ENCODE data around the gene SLC6A9.

SLC6A9 gene

DNA sequence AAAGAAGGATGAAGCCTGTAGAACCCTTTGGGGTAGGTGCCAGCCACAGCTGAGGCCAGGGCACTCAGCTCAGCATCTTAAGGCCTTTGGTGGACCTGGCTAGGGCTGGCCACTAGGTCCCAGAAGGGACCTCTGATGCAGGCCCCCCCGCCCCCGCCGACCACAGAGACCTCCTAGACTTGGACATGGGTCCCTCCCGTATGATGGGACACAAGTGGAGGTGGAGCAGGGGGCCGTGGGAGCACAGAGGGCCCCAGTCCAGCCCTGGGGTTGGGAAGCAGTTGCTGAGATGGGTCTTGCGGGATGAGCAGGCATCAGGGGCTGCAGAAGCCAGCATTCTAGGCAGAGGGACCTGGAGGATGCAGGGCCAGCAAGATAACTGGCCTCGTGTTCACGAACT, 49.0 kb downstream of the SLC6A9 start:
- no peak for DNase-seq (ENCODE audit: extremely low read depth, low read depth)
- H3K4me3 ChIP-seq (replicated peaks; ENCODE audit: low read depth, low read length): no peak overlapping the region
- TF ChIP-seq, protein P1, sequence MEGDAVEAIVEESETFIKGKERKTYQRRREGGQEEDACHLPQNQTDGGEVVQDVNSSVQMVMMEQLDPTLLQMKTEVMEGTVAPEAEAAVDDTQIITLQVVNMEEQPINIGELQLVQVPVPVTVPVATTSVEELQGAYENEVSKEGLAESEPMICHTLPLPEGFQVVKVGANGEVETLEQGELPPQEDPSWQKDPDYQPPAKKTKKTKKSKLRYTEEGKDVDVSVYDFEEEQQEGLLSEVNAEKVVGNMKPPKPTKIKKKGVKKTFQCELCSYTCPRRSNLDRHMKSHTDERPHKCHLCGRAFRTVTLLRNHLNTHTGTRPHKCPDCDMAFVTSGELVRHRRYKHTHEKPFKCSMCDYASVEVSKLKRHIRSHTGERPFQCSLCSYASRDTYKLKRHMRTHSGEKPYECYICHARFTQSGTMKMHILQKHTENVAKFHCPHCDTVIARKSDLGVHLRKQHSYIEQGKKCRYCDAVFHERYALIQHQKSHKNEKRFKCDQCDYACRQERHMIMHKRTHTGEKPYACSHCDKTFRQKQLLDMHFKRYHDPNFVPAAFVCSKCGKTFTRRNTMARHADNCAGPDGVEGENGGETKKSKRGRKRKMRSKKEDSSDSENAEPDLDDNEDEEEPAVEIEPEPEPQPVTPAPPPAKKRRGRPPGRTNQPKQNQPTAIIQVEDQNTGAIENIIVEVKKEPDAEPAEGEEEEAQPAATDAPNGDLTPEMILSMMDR (IDR thresholded peaks at IDR 0.05; ENCODE audit: low read depth, low read length, missing control alignments): no peak

DNA sequence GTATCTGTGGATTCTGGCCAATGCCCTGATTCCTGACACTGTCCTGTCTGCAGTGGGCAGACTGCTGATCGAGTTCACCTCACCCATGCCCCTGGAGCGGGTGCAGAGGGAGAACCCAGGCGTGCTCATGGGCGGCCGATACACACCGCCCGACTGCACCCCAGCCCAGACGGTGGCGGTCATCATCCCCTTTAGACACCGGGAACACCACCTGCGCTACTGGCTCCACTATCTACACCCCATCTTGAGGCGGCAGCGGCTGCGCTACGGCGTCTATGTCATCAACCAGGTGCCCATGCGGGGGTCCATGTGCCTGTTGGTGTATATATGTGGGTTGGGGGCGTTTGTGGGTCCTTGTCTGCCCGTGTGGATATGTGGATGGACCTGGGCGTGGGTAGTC, 49.6 kb downstream of the SLC6A9 start:
- peak overlapping the region; percentile 63; the same call in 1 of the 2 replicates for H3K4me3 ChIP-seq (replicated peaks; ENCODE audit: low read depth, low read length)
- TF ChIP-seq, protein P1 (IDR thresholded peaks at IDR 0.05; ENCODE audit: low read depth, low read length, missing control alignments): no peak
- DNase-seq (ENCODE audit: extremely low read depth, low read depth): no peak

DNA sequence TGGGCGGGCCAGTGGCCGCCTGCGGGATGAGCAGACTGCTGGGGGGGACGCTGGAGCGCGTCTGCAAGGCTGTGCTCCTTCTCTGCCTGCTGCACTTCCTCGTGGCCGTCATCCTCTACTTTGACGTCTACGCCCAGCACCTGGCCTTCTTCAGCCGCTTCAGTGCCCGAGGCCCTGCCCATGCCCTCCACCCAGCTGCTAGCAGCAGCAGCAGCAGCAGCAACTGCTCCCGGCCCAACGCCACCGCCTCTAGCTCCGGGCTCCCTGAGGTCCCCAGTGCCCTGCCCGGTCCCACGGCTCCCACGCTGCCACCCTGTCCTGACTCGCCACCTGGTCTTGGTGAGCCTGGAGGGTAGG, 50.1 kb downstream of the SLC6A9 start:
- H3K4me3 ChIP-seq (replicated peaks; ENCODE audit: low read depth, low read length): peak overlapping the region; percentile 63
- no peak for DNase-seq (ENCODE audit: extremely low read depth, low read depth)
- TF ChIP-seq, protein P1 (IDR thresholded peaks at IDR 0.05; ENCODE audit: low read depth, low read length, missing control alignments): no peak

DNA sequence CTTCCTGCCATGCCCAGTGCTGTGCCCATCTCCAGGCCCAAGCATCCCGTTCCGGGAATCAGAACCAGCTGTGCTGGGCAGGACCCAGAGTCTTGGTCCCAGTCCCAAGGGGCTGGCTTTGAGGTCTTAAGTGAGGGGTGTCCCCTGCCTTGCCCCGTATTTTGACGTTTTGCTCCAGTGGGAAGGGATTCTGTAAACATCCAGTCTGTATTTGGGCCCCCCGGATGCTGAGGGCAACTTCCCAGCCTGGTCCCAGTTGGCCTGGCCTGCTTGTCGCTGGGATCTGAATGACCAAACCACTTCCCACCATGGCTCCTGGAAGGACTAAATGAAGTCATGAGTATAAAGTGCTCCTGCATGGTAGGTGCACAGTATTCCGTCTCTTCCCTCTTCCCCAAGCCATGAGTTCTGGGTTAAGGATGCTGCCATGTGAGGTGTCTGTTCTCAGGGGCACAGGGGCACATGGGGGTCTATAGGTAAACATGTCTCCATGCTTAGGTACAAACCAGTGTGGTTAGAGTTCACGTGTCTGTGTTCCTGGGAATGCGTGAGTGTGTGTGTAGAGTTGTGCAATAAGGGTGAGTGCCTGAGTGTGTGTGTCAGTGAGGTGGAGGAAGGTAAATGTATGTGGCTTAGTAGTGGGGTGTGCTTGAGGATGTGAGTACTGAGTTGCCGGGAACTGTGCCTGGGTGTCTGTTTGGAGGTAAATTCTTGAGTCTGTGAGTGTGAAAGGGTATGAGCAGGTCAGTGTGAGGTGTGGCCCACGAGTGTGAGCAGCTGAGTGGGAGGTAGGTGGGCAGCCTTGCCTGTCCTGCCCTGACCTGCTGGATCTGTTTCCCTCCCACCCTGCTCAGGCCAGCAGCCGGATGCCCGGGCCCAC, 50.8 kb downstream of the SLC6A9 start:
- TF ChIP-seq, protein P1 (IDR thresholded peaks at IDR 0.05; ENCODE audit: low read depth, low read length, missing control alignments): no peak
- peak overlapping the region; percentile 63 for H3K4me3 ChIP-seq (replicated peaks; ENCODE audit: low read depth, low read length)
- no peak for DNase-seq (ENCODE audit: extremely low read depth, low read depth)

DNA sequence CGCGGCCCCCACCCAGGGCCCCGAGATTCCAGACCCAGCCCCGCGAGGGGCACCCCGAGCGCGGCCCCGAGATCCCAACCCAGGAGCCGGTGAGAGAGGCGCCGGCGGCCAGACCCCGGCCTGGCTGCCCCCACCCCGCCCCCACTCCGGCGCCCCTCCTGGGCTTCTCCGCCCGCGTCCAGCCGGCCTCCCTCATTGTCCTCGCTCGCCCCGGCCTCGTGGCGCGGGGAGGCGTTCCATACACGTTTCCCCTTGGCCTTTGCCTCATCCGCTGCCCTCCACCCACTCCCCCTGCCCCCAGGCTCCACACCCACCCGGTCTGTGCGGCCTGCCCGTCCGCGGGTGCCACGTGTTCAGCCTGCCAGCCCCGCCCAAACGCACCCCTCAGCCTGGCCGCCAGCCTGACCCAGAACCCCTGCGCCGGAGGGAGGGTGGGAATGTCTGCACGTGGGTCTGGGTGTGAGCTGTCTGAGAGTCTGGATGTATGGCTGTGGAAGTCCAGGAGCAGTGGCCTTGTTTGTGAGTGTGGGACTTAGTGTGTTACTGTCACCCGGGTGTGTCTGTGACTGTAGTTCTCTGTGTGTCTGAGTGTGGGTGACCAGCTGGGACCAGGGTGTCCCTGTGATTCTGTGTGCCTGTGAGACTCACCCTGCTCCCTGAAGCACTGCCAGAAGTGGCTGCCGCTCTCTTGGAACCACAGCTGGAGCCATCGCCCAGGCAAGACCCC, 51.6 kb downstream of the SLC6A9 start:
- TF ChIP-seq, protein P1 (IDR thresholded peaks at IDR 0.05; ENCODE audit: low read depth, low read length, missing control alignments): no peak
- peak overlapping the region; percentile 63 for H3K4me3 ChIP-seq (replicated peaks; ENCODE audit: low read depth, low read length)
- no peak for DNase-seq (ENCODE audit: extremely low read depth, low read depth)

DNA sequence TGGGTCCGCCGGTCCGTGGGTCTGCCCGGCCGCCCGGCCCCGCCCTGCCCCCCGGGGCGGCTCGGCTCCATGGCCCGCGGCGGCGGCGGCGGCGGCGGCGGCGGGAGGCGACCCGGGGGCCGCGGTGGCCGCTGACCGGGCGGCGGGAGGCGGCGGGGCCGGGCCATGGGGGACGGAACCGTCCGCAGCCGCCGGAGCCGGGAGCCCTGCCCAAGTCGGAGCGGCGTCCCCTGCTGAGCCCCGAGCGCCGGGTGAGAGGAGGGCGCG, 52.1 kb downstream of the SLC6A9 start:
- no peak for DNase-seq (ENCODE audit: extremely low read depth, low read depth)
- TF ChIP-seq, protein P1 (IDR thresholded peaks at IDR 0.05; ENCODE audit: low read depth, low read length, missing control alignments): no peak
- peak overlapping the region; percentile 63 for H3K4me3 ChIP-seq (replicated peaks; ENCODE audit: low read depth, low read length)

All from HFF-Myc (cell line).